Endothelial cell (in vitro differentiated cells): ENCODE results near the gene PNPLA5. TPM values are rescaled to one million over a fixed set of nuclear protein-coding genes. Genes with fewer than 3 reads are reported as not detected.

Experiments
- DNase-seq: peaks from one replicate; pipeline ENCODE4 v3.0.0; 2021; ENCODE audit warnings: low spot score
- H3K27ac Mint-ChIP-seq: one replicate; pipeline ENCODE4 v1.8.0; 2021; ENCODE audit warnings: mixed read lengths, inconsistent platforms; ENCODE audit not compliant: unreplicated experiment
- H3K27me3 Mint-ChIP-seq: one replicate; pipeline ENCODE4 v1.8.0; 2021; ENCODE audit warnings: mild to moderate bottlenecking, moderate library complexity, mixed read lengths, inconsistent platforms; ENCODE audit not compliant: unreplicated experiment
- H3K36me3 Mint-ChIP-seq: one replicate; pipeline ENCODE4 v1.8.0; 2021; ENCODE audit warnings: mild to moderate bottlenecking, low read depth, mixed read lengths, inconsistent platforms; ENCODE audit not compliant: unreplicated experiment
- H3K4me1 Mint-ChIP-seq: one replicate; pipeline ENCODE4 v1.8.0; 2021; ENCODE audit warnings: mild to moderate bottlenecking, mixed read lengths, inconsistent platforms; ENCODE audit not compliant: unreplicated experiment
- H3K4me3 Mint-ChIP-seq: one replicate; pipeline ENCODE4 v1.8.0; 2021; ENCODE audit warnings: mild to moderate bottlenecking, mixed read lengths, inconsistent platforms; ENCODE audit not compliant: unreplicated experiment
- H3K9me3 Mint-ChIP-seq: one replicate; pipeline ENCODE4 v1.8.0; 2021; ENCODE audit warnings: mixed read lengths, inconsistent platforms; ENCODE audit not compliant: unreplicated experiment
- total RNA-seq: library from RNA; stranded (reverse); fragmentation: NEBNext Ultra II Directional; extraction: Animal tissue kit (Norgen Biotek cat#: 25700); gene quantifications from one replicate; pipeline ENCODE4 v1.2.1, GENCODE V29; 2021; ENCODE audit not compliant: unreplicated experiment
- TF ChIP-seq, protein P1 (sequence below): fragments of 200-600 bp; sonication (generic); IDR thresholded peaks from one replicate; pipeline ENCODE4 v1.5.0; 2021; ENCODE audit warnings: antibody characterized with exemption; ENCODE audit not compliant: unreplicated experiment

Gene PNPLA5
- total RNA-seq, 1 donor from 2014 or later, result not detected

GRCh38 chr22:43852573-43853327 is 39.1 kb downstream of the PNPLA5 start:
- TF ChIP-seq, protein P1, sequence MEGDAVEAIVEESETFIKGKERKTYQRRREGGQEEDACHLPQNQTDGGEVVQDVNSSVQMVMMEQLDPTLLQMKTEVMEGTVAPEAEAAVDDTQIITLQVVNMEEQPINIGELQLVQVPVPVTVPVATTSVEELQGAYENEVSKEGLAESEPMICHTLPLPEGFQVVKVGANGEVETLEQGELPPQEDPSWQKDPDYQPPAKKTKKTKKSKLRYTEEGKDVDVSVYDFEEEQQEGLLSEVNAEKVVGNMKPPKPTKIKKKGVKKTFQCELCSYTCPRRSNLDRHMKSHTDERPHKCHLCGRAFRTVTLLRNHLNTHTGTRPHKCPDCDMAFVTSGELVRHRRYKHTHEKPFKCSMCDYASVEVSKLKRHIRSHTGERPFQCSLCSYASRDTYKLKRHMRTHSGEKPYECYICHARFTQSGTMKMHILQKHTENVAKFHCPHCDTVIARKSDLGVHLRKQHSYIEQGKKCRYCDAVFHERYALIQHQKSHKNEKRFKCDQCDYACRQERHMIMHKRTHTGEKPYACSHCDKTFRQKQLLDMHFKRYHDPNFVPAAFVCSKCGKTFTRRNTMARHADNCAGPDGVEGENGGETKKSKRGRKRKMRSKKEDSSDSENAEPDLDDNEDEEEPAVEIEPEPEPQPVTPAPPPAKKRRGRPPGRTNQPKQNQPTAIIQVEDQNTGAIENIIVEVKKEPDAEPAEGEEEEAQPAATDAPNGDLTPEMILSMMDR, result no peak
- Mint-ChIP-seq H3K27ac (peak overlapping the region; percentile 86), H3K9me3 (no peaks in the 10 kb centered on the region), H3K27me3 (peaks cover 9% of the 10 kb centered on the region), H3K36me3 (peaks cover 5% of the 10 kb centered on the region), H3K4me1 (peaks cover 59% of the 10 kb centered on the region), H3K4me3 (peak overlapping the region; percentile 3)
- peak; percentile 34 for DNase-seq

GRCh38 chr22:43851979-43852307 is 39.9 kb downstream of the PNPLA5 start:
- TF ChIP-seq, protein P1, result no peak
- H3K4me3 Mint-ChIP-seq, result peak overlapping the region; percentile 7
- DNase-seq, result no peak
- peaks cover 62% of the 10 kb centered on the region for H3K4me1 Mint-ChIP-seq
- peaks cover 3% of the 10 kb centered on the region for H3K36me3 Mint-ChIP-seq
- peak overlapping the region; percentile 86 for H3K27ac Mint-ChIP-seq
- no peaks in the 10 kb centered on the region for H3K9me3 Mint-ChIP-seq
- H3K27me3 Mint-ChIP-seq, result peaks cover 10% of the 10 kb centered on the region

DNA sequence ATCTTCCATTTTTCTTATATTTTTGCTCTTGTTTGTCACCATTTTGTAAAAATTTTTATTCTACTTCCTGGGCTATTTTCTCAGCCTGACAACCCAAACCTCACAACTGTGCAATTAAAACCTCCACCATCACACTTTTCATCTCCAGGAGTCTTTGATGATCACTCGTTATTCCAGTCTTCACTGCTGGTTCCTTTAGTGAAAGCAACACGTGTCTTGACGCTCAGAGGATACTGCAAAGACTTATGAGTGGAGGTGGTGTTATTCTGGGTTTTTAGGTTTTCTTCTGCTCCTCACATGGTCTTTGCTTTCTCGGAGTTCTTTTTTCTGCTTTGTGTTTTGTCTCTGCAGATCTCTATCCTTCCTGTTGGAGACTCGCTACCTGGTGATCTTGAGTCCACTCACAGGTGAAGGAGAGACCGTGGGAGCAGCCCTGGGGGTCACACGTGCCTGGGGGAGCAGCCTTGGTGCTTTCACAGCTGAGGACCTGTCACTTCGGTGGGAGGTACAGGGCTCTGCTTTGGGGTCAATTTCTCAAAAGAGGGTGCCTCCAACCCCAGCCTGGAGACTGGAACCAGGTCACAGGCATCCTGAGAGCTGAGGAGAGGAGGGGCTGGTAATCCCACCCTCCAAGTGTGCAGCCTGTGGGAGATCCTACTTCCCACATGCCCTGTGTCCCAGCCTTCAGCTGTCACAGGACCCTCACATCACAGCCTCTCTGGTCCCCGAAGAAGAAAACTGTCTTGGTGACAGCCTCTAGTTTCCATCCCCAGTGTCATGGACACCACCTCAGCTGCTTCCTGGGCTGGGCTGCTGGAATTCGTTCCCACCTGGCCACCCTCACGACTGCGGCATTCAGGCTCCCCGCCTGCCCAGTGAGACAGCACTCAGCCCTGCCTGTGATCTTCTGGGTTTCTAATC is 40.5 kb downstream of the PNPLA5 start:
- Mint-ChIP-seq H3K27me3 (peaks cover 13% of the 10 kb centered on the region), H3K4me1 (peaks cover 67% of the 10 kb centered on the region), H3K27ac (peak overlapping the region; percentile 86), H3K4me3 (peak overlapping the region; percentile 7), H3K9me3 (no peaks in the 10 kb centered on the region), H3K36me3 (peaks cover 6% of the 10 kb centered on the region)
- TF ChIP-seq, protein P1, result no peak
- no peak for DNase-seq

GRCh38 chr22:43850529-43850928 is 41.3 kb downstream of the PNPLA5 start:
- TF ChIP-seq, protein P1, result no peak
- no peaks in the 10 kb centered on the region for H3K9me3 Mint-ChIP-seq
- peak overlapping the region; percentile 3 for H3K27ac Mint-ChIP-seq
- H3K27me3 Mint-ChIP-seq, result peaks cover 17% of the 10 kb centered on the region
- peaks cover 6% of the 10 kb centered on the region for H3K36me3 Mint-ChIP-seq
- H3K4me3 Mint-ChIP-seq, result no peak overlapping the region
- H3K4me1 Mint-ChIP-seq, result peaks cover 67% of the 10 kb centered on the region
- no peak for DNase-seq
